Measurements from ENCODE around the gene PPP2R3B. TPM values are rescaled to one million over a fixed set of nuclear protein-coding genes. Genes with fewer than 3 reads are reported as not detected.

PPP2R3B gene
- total and polyA plus RNA-seq, 3 donors from 2014 or later: 28.3 to 108 (median 89.6) TPM

- no peak for TF ChIP-seq POLR2A (IDR thresholded peaks at IDR 0.05)
- intact Hi-C loops (cut with DNase I; ENCODE audit: low total_unique reads): no loop called here
- Histone ChIP-seq H3K27ac (no peak overlapping the region), H3K9me3 (no peaks in the 10 kb centered on the region), H3K4me3 (no peak overlapping the region), H3K4me1 (no peaks in the 10 kb centered on the region), H3K36me3 (ENCODE audit: low read depth, missing control alignments) (no peaks in the 10 kb centered on the region), H3K27me3 (no peaks in the 10 kb centered on the region)
- DNase-seq: no peak
- 91 to 93% methylated on average over 7 of the region's 7 CpGs for WGBS, 2 donors
Measured at GRCh38 chrX:287670-288069, 99.0 kb downstream of the PPP2R3B start.

GRCh38 chrX:285076-285677, 101.5 kb downstream of the PPP2R3B start:
- peak; percentile 7 for DNase-seq
- no peak overlapping the region for H3K27ac ChIP-seq
- WGBS, 2 donors: 77 to 88% methylated on average over 13 of the region's 13 CpGs
- no peaks in the 10 kb centered on the region for H3K4me1 ChIP-seq
- intact Hi-C loops (cut with DNase I; ENCODE audit: low total_unique reads): no loop called here
- no peaks in the 10 kb centered on the region for H3K36me3 ChIP-seq (ENCODE audit: low read depth, missing control alignments)
- TF ChIP-seq CTCF (IDR thresholded peaks at IDR 0.05): no peak
- no peak for TF ChIP-seq POLR2A (IDR thresholded peaks at IDR 0.05)
- no peak overlapping the region for H3K4me3 ChIP-seq
- H3K9me3 ChIP-seq: no peaks in the 10 kb centered on the region
- no peaks in the 10 kb centered on the region for H3K27me3 ChIP-seq

Small RNA genes lying within 50 kb of the gene (small RNA-seq; reads per million reads assigned to genes)
- gene RF00017: 0 reads per million in 2 donors

Other genes with a start within 250 kb of the PPP2R3B start
- gene PLCXD1, start 105.5 kb downstream of the PPP2R3B start, total RNA-seq: 10 to 100 TPM; 15.7 to 24.0 TPM
- gene PLCXD1, start 105.5 kb downstream of the PPP2R3B start, polyA plus RNA-seq (ENCODE audit: insufficient read depth, low read depth, low replicate concordance): 14.6 TPM
- 10 to 100 TPM; 43.8 to 74.3 TPM for gene GTPBP6, start 68.1 kb downstream of the PPP2R3B start, total RNA-seq
- gene GTPBP6, start 68.1 kb downstream of the PPP2R3B start, polyA plus RNA-seq (ENCODE audit: insufficient read depth, low read depth, low replicate concordance): 38.0 TPM
- gene SHOX, start 243.9 kb upstream of the PPP2R3B start, total RNA-seq: under 1 TPM; 0.06 to 0.16 TPM
- not detected for gene SHOX, start 243.9 kb upstream of the PPP2R3B start, polyA plus RNA-seq (ENCODE audit: insufficient read depth, low read depth, low replicate concordance)

Data from testis (tissue), 3 donors.